Transverse colon (tissue), 4 donors: Measurements from ENCODE around the gene ACBD6.

Source experiments
- CTCF ChIP-seq, 5 experiments: fragments of 200-600 bp in 3 of 5; fragments of 450-650 bp in 2 of 5; sonication (generic) in 3 of 5; IDR thresholded peaks; 1 replicate in 2 of 5; 2 replicates in 3 of 5; pipeline ENCODE4 v1.5.1; 2016 to 2017; ENCODE audit warnings: antibody characterized with exemption in 5 of 5, inconsistent platforms in 3 of 5, mild to moderate bottlenecking in 2 of 5, moderate library complexity in 1 of 5
- EP300 ChIP-seq: sonication (generic); formaldehyde crosslinking; IDR thresholded peaks from one replicate; pipeline ENCODE4 v1.6.1; 2017; ENCODE audit warnings: antibody characterized with exemption, low read depth
- POLR2A ChIP-seq: fragments of 450-650 bp; IDR thresholded peaks from one replicate; pipeline ENCODE4 v1.6.1; 2016; ENCODE audit warnings: antibody characterized with exemption, mild to moderate bottlenecking, moderate library complexity
- POLR2AphosphoS5 ChIP-seq, 3 donors: sonication (generic); formaldehyde crosslinking; IDR thresholded peaks; one replicate each; pipeline ENCODE4 v1.6.1; 2016; ENCODE audit warnings: antibody characterized with exemption in 3 of 3

GRCh38 chr1:180358649-180359048, 143.7 kb downstream of the ACBD6 start:
- no peak for TF ChIP-seq EP300
- no peak for TF ChIP-seq CTCF (IDR thresholded peaks at IDR 0.05)
- no peak for TF ChIP-seq POLR2A
- TF ChIP-seq POLR2AphosphoS5 (IDR thresholded peaks at IDR 0.05) = no peak
